HUES64 (cell line): ENCODE measurements around the gene RNF11.
"Not testable (repeated sequence)": the region's sequence is repeated elsewhere in the genome, so short reads cannot be mapped to it uniquely, and the experiment has no call there.

Experiments used
- H3K27ac ChIP-seq: 2 replicates; pipeline ENCODE4 v1.7.0; 2013; ENCODE audit warnings: low read depth, low read length, inconsistent platforms
- H3K27me3 ChIP-seq: 2 replicates; pipeline ENCODE4 v1.6.1; 2013; ENCODE audit warnings: mild to moderate bottlenecking, low read length; ENCODE audit not compliant: insufficient read depth
- H3K36me3 ChIP-seq: 2 replicates; pipeline ENCODE4 v1.6.1; 2013; ENCODE audit warnings: mild to moderate bottlenecking, low read length; ENCODE audit not compliant: insufficient read depth
- H3K4me1 ChIP-seq: 2 replicates; pipeline ENCODE4 v1.6.1; 2013; ENCODE audit warnings: mild to moderate bottlenecking, low read length, moderate library complexity; ENCODE audit not compliant: insufficient read depth
- H3K4me3 ChIP-seq: 2 replicates; pipeline ENCODE4 v1.5.1; 2013; ENCODE audit warnings: mild to moderate bottlenecking, low read length, moderate library complexity
- H3K9ac ChIP-seq: 2 replicates; pipeline ENCODE4 v1.6.1; 2013; ENCODE audit warnings: mild to moderate bottlenecking, low read depth, low read length
- H3K9me3 ChIP-seq: 2 replicates; pipeline ENCODE4 v1.6.1; 2013; ENCODE audit warnings: low read depth, low read length; ENCODE audit not compliant: insufficient read depth
- WGBS: fragments of 150-250, 120-280 bp; methylation state at CpG from one replicate; pipeline ENCODE4 v1.1.7; 2013; ENCODE audit warnings: missing lambda C conversion rate; 5-methylcytosine and 5-hydroxymethylcytosine counted together

The RNF11 gene

DNA sequence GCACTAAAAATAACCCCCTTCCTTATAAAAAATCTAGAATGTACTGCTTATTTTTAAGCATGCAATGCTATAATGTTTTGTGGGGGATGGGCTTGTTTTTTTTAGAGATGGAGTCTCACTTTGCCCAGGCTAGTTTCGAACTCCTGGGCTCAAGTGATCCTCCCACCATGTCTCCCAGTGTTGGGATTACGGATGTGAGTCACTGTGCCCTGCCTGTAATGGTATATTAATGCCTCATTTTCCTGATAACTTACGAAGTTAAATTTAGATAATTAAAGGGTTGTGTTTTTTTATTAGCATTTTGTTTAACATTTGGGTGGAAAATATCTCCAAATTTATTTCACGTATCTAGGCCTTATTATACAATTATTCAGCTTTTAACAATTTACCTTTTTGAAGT, 6.5 kb downstream of the RNF11 start:
- Histone ChIP-seq H3K27ac (no peak overlapping the region), H3K9ac (no peak overlapping the region), H3K4me1 (peaks cover 17% of the 10 kb centered on the region), H3K27me3 (no peaks in the 10 kb centered on the region), H3K9me3 (no peaks in the 10 kb centered on the region), H3K4me3 (no peak overlapping the region), H3K36me3 (no peaks in the 10 kb centered on the region)
- WGBS: 93% methylated on average over 3 of the region's 4 CpGs

DNA sequence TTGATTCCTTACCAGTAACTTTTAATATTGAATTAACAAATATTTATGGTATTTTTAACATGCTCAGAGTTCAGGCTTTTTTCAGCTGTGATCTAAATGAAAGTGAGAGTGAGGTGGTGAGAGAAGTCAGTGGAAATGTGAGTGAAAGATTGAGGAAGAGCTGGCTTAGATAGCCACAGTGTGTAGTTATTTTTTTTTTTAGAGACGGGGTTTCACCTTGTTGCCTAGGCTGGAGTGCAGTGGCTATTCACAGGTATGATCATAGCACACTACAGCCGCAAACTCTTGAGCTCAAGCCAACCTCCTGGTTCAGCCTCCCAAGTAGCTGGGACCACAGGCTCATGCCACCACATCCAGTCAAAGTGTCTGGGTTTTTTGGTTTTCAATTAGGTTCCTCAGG, 10.9 kb downstream of the RNF11 start:
- Histone ChIP-seq H3K9me3 (no peaks in the 10 kb centered on the region), H3K9ac (no peak overlapping the region), H3K4me1 (no peaks in the 10 kb centered on the region), H3K27me3 (no peaks in the 10 kb centered on the region), H3K36me3 (no peaks in the 10 kb centered on the region), H3K4me3 (no peak overlapping the region), H3K27ac (no peak overlapping the region)
- WGBS: 98% methylated on average over 2 of the region's 2 CpGs

DNA sequence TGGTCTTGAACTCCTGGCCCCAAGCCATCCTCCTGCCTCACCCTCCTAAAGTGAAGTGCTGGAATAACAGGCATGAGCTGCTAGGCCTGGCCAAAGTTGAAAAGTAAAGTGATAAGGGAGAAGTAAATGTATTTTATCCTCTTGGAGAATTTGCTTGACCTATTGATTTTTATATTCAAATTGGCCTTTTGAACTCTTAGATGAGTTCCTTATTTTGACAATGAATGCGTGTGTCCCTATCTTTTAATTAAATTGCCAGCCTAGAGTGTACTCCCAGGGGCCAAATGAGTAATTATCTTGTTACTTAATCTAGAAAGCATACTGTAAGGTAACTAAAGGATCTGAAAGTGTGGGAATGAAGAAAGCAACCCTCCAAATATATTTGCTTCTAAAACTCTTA, 11.4 kb downstream of the RNF11 start:
- 100% methylated on average over 1 of the region's 1 CpG for WGBS
- no peak overlapping the region for H3K4me3 ChIP-seq

DNA sequence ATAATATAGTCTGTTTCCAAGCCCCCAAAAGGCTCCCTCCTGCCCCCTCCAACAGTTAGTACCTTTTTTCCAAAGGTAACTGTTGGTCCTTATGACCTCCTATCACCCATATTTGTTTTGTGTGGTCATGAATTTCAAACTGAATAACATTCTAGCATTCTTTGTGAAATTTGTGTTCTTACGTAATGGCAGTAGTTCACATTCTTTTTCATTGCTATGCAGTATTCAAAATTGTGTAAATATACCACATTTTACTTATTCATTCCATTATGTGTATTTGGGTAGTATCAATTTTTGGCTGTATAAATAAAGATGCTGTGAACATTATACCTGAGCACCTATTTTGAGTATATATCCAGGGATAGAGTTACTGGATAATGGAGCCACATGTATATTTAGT, 13.4 kb downstream of the RNF11 start:
- Histone ChIP-seq H3K27me3 (no peaks in the 10 kb centered on the region), H3K9me3 (no peaks in the 10 kb centered on the region), H3K4me1 (no peaks in the 10 kb centered on the region), H3K4me3 (no peak overlapping the region), H3K27ac (no peak overlapping the region), H3K36me3 (no peaks in the 10 kb centered on the region), H3K9ac (no peak overlapping the region)
- no CpG with 5 or more reads among the region's 1 CpG for WGBS

More for the DNA sequence above, 11.4 kb downstream of the RNF11 start:
- Histone ChIP-seq H3K4me1 (no peaks in the 10 kb centered on the region), H3K27me3 (no peaks in the 10 kb centered on the region), H3K36me3 (no peaks in the 10 kb centered on the region), H3K9me3 (no peaks in the 10 kb centered on the region), H3K27ac (no peak overlapping the region), H3K9ac (no peak overlapping the region)

DNA sequence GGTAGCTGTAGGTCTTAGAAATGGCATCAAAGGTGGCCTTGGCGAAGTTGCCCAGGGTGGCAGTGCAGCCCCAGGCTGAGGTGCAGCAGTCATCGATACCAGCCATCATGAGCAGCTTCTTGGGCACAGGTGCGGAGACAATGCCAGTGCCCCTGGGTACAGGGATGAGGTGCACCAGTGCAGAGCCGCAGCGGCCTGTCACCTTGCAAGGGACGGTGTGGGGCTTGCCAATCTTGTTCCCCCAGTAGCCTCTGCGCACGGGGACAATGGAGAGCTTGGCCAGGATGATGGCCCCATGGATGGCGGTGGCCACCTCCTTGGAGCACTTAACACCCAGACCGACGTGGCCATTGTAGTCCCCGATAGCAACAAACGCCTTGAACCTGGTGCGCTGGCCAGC, 14.7 kb downstream of the RNF11 start:
- 96% methylated on average over 14 of the region's 14 CpGs for WGBS
- H3K4me3 ChIP-seq, H3K27me3 ChIP-seq, H3K9me3 ChIP-seq, H3K4me1 ChIP-seq, H3K36me3 ChIP-seq, H3K27ac ChIP-seq, H3K9ac ChIP-seq: not testable (repeated sequence)

DNA sequence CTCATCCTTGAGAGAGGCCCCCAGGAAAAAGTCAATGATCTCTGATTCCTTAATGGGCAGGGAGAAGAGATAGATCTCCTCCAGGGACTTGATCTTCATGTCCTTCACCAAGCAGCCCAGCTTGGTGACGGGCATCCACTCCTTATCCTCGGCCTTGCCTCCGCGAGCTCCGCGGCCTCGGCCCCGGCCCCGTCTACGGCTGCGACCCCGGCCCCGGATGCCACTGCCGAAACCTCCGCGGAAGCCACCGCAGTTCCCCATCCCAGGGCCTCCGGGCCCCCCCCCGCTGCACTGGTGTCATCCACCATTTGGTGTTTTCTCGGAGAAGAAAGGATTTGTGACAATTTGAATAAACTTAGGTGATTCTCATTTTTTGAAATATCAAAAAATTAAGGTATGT, 15.1 kb downstream of the RNF11 start:
- H3K4me3 ChIP-seq, H3K27me3 ChIP-seq, H3K4me1 ChIP-seq, H3K9ac ChIP-seq, H3K27ac ChIP-seq, H3K9me3 ChIP-seq, H3K36me3 ChIP-seq: not testable (repeated sequence)
- 97% methylated on average over 20 of the region's 20 CpGs for WGBS

DNA sequence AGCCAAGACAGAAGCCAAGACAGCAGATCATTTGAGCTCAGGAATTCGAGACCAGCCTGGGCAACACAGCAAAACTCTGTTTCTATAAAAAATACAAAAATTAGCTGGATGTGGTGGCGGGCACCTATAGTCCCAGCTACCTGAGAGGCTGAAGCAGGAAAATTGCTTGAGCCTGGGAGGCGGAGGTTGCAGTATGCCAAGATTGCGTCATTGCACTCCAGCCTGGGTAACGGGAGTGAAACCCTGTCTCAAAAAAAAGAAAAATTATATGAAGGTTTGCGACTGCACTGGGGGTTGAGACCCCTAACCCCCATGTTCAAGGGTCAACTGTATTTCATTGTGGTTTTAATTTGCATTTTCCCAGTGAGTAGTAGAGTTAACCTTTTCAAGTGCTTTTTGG, 16.3 kb downstream of the RNF11 start:
- H3K9ac ChIP-seq: no peak overlapping the region
- 94% methylated on average over 6 of the region's 6 CpGs for WGBS
- no peaks in the 10 kb centered on the region for H3K9me3 ChIP-seq
- no peak overlapping the region for H3K27ac ChIP-seq
- H3K4me3 ChIP-seq: no peak overlapping the region
- no peaks in the 10 kb centered on the region for H3K27me3 ChIP-seq
- no peaks in the 10 kb centered on the region for H3K4me1 ChIP-seq
- H3K36me3 ChIP-seq: no peaks in the 10 kb centered on the region

DNA sequence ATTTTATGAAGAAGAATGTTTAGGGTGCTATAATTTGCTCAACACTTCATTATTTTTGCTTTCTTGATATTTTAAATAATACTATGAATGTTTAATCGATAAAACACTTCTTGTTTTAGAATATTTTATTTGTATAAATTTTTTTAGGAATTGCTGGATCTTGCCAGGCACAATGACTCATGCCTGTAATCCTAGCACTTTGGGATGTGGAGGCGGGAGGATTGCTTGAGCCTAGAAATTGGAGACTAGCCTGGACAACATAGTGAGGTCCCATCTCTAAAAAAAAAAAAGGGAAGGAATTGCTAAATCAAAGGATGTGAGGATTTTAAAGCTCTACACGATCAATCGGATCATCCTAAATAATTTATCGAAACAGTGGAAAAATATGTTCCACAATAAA, 17.6 kb downstream of the RNF11 start:
- Histone ChIP-seq H3K4me1 (no peaks in the 10 kb centered on the region), H3K27ac (no peak overlapping the region), H3K4me3 (no peak overlapping the region), H3K9me3 (no peaks in the 10 kb centered on the region), H3K27me3 (no peaks in the 10 kb centered on the region), H3K9ac (no peak overlapping the region), H3K36me3 (no peaks in the 10 kb centered on the region)
- 98% methylated on average over 2 of the region's 5 CpGs for WGBS

DNA sequence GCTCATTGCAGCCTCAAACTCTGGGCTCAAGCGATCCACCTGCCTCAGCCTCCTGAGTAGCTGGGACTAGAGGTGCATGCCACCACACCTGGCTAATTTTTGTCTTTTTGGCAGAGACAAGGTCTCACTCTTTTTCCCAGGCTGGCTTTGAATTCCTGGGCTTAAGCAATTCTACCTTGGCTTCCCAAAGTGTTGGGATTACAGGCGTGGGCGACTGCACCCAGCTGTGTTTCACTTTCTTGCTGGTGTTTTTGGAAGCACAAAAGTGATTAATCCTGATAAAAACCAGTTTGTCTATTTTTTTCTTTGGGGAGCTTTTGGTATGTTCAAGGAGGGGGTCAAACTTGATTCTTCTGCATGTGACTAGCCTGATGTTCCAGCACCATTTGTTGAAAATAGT, 19.3 kb downstream of the RNF11 start:
- WGBS: 95% methylated on average over 3 of the region's 3 CpGs
- Histone ChIP-seq H3K27me3 (no peaks in the 10 kb centered on the region), H3K9ac (no peak overlapping the region), H3K4me3 (no peak overlapping the region), H3K36me3 (no peaks in the 10 kb centered on the region), H3K27ac (no peak overlapping the region), H3K4me1 (no peaks in the 10 kb centered on the region), H3K9me3 (no peaks in the 10 kb centered on the region)

DNA sequence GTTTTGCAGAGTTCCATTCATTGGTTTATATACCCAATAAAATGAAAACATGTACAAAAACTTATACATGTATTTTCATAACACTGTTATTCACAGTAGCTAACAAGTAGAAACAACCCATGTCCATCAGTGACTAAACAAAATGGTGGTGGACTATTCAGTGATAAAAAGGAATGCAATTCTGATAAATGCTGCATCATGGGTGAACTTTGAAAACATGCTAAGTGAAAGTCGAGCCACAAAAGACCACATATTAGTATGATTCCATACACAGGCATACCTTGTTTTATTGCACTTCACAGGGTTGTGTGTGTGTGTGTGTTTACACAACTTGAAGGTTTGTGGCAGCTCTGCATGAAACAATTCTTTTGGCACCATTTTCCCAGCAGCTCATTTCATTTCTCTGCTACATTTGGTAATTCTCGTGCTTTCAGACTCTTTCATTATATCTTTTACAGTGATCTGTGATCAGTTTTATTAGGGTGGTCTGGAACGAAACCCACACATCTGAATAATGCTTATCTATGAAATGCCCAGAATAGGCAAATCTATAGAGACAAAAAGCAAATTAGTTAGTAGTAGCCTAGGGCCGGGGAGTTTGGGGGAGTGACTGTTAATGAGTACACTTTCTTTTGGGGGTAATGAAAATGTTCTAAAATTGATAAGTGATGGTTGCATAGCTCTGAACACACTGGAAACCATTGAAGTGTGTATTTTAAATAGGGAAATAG, 27.2 kb downstream of the RNF11 start:
- Histone ChIP-seq H3K36me3 (no peaks in the 10 kb centered on the region), H3K9ac (no peak overlapping the region), H3K9me3 (no peaks in the 10 kb centered on the region), H3K4me3 (no peak overlapping the region), H3K27me3 (no peaks in the 10 kb centered on the region), H3K27ac (no peak overlapping the region), H3K4me1 (peaks cover 6% of the 10 kb centered on the region; the same call in 1 of the 2 replicates)
- 91% methylated on average over 1 of the region's 4 CpGs for WGBS

DNA sequence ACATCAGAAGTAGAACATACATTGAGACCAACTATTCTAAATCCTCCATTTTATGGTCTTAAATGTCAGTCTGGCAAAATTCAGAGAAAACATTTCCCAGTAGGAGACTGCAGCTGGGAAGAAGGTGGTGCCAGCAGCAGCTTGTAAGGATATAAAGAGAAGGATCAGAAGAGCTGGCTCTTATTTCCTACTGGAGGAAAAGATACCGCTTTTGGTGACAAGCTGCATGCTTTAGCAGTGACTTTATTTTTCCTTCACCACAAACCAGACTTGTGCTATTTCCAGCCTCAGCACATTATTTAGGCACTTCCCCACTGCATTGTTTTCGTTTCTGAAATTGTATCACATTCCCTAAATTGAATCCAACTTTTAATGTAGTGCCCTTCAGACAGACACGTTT, 28.4 kb downstream of the RNF11 start:
- H3K27me3 ChIP-seq: no peaks in the 10 kb centered on the region
- H3K9ac ChIP-seq: no peak overlapping the region
- no peaks in the 10 kb centered on the region for H3K9me3 ChIP-seq
- 87% methylated on average over 3 of the region's 3 CpGs for WGBS
- H3K27ac ChIP-seq: no peak overlapping the region
- H3K4me3 ChIP-seq: no peak overlapping the region
- no peaks in the 10 kb centered on the region for H3K36me3 ChIP-seq
- peaks cover 6% of the 10 kb centered on the region; the same call in 1 of the 2 replicates for H3K4me1 ChIP-seq

DNA sequence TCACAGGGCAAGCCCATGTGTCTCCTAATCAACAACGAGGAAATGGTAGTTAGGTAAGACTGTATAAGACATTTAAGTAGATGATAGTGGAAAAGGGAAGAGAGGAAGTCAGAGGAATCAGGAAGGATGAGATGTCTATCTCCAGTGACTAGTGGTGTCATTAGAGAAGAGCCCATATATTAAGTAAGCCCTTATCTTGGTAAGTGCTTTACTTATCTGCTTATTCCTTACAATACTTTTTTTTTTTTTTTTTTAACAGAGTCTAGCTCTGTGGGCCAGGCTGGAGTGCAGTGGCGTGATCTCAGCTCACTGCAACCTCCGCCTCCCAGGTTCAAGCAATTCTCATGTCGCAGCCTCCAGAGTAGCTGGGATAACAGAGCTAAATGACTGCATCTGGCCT, 29.5 kb downstream of the RNF11 start:
- Histone ChIP-seq H3K4me1 (peaks cover 6% of the 10 kb centered on the region; the same call in 1 of the 2 replicates), H3K36me3 (peaks cover 7% of the 10 kb centered on the region)

More for the DNA sequence above, 29.5 kb downstream of the RNF11 start:
- Histone ChIP-seq H3K27me3 (no peaks in the 10 kb centered on the region), H3K4me3 (no peak overlapping the region), H3K9me3 (no peaks in the 10 kb centered on the region), H3K27ac (no peak overlapping the region), H3K9ac (no peak overlapping the region)
- WGBS: 94% methylated on average over 4 of the region's 4 CpGs
